Stimulated activated CD4-positive, alpha-beta T cell treated with anti-CD3 and anti-CD28 coated beads, Interleukin-2, amount 100 ng/mL, for 24 hours (primary cell): ENCODE results near the gene IL11.
"Not testable (repeated sequence)": the region's sequence is repeated elsewhere in the genome, so short reads cannot be mapped to it uniquely, and the experiment has no call there.

Experiments used
- DNase-seq, 2 donors: peaks; one replicate each; pipeline ENCODE4 v3.0.0-alpha.2; 2020

The IL11 gene

DNA sequence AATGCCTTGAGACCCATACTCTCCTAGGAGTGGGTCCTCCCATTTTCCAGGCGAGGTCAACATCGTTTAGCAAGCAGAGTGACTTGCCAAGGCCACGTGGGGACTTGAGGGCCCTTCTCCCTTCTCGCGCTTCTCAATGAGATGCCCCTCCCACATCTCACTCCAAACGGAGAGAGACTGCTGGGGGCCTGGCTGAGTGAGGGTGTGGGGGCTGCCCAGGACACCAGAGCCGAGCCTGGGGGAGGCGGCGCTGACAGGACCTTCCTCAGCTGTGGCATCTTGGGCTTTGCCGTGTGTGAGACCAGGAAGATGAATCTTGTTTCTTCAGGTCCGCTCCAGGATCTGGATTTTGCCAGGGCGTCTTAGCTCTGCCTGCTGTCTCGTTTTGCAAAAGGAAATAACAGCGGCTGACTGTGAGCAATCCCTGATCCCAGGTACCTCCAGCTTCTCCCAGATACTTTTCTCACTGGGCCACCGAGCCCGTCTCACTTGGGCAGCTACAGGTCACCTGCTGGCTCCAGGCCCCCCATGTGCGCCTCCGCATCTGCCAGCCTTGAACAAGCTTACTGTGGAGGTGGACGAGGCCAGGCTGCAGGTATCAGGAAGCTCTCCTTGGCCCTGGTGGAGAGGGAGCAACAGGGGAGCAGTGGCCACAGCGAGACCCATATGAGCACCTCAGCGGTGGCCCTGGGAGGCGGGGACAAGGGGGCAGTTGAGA lies 21.8 kb downstream of the IL11 start:
- DNase-seq, result no peak

DNA sequence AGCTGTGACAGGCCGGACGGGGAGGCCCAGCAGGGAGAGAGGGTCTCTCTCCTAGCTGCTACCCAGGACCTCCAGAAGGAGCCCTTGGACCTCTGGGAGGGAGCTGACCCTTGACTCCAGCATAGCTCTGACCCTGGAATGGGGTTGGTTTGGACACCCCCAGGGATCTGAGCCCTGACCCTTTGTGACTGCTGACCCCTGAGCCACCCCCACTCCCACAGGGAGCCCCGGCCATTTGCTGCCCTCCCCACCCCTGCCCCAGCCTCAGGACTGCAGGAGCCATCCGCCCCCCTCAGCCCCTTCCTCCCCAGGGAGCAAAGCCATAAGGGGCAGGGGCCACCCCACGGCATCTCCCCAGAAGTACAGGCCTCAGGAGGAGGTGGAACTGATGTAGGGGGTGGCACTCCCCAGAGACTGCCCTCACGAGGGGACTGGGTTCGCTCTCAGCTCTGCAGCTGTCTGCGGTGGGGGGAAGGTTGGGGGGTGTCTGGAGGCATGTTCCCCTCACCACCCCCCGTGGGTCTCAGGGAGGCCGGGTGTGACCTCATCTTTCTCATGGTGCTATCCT lies 22.7 kb downstream of the IL11 start:
- no peak for DNase-seq

DNA sequence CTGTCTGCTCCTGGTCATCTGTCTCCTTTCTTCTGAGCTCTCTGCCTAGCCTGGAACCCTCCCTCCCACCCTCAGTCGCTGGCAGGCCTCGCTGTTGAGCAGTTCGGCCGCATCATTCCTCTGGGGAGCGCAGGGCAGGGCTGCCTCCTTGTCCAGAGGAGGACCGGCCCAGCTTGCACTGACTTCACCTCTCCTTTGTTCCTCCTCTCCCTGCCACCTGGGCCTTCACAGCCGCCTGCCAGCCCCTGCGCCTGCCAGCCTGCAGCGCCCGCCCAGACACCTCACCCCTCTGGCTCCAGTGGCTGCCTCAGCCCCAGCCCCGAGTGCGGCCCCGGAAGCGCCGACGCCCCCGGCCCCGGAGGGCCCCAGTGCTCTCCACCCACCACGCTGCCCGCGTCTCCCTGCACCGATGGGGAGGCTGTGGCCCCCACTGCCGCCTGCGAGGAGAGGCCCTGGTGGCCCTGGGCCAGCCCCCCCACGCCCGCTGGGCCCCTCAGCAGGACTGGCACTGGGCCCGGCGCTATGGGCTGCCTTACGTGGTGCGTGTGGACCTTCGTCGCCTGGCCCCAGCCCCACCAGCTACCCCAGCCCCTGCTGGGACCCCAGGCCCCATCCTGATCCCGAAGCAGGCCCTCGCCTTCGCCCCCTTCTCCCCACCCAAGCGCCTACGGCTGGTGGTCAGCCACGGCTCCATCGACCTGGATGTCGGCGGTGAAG lies 23.4 kb downstream of the IL11 start:
- no peak for DNase-seq

DNA sequence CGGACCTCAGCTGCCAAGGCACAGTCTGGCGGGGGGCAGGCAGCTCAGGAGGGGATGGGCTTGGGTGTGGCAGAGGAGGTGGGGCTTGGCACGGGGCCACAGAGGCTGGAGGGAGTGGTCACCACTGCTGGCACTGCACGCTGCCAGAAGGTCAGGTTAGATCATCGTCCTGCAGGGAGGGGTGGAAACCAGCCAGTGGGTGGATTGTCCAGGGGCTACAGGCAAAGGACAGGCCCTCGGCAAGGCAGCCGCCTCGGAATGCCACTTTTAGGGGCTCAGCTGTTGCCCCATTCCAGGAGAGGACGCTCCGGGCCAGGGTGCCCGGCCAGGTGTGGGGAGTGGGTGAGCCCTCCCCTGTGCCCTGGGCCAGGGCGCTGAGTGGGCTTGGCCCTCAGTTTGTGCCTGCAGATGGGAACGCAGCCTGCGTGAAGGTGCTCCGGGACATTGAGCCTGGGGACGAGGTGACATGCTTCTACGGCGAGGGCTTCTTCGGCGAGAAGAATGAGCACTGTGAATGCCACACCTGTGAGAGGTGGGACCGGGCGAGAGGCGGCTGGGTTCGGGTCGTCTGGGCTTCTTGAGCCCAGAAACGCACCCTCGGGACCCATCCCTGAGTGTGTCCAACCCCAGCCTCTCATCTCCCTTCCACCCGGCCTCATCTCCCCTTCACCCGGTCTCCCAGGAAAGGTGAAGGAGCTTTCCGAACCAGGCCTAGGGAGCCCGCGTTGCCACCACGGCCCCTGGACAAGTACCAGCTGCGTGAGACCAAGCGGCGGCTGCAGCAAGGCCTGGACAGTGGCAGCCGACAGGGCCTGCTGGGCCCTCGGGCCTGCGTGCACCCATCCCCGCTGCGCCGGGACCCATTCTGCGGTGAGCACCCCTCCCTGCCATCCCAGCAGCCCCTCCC lies 24.2 kb downstream of the IL11 start:
- DNase-seq, result no peak

DNA sequence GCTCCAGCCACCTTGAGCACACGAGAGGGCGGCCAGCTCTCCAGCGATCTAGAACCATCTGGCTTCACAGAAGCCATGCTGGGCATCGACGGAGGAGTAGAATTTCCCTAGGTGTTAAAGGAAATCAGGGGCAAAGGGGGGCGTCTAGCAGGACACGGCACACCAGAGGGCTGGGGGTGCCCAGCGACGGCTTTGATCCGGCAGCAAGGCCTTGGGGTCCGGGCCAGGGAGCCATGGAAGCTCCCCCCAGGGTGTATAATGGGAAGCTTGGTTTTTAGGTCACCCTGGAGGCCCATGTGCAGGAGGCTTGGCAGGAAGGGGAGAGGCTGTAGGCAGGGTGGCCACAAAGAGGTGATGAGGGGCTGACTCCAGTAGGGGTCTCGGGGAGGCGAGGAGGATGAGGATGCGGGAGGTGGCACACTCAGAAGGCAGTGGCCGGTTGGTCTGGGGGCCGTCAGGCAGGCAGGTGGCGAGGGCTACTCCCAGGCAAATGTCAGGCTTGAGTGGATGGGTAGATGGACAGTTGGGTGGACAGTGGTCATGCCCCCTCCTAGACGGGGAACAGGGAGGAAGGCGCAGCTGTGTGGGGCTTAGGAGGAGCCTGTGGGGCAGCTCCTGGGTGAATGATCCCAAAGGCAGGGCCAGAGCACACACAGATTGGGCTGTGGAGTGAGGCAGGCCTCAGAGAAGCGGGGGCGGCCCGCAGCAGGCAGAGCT lies 25.0 kb downstream of the IL11 start:
- DNase-seq, result no peak

DNA sequence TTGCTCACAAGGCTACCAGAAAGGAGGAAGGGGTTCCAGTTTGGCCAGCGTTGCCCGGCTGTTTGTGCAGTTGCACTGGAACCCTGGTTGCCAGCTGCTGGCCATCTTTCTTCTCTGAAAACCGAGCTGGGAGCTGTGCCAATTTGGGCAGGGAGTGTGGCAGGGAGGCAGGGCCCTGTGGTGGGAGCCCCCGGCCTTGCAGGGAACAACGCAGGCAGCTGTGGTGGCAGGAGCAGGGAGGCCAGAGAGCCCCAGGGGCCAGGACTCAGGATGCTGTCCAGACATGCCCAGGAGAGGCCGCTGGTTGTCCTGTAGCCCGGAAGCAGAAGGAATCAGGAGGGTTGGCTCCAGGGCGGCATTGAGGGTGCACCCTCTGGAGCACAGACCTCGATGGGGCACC lies 25.8 kb downstream of the IL11 start:
- DNase-seq, result no peak

DNA sequence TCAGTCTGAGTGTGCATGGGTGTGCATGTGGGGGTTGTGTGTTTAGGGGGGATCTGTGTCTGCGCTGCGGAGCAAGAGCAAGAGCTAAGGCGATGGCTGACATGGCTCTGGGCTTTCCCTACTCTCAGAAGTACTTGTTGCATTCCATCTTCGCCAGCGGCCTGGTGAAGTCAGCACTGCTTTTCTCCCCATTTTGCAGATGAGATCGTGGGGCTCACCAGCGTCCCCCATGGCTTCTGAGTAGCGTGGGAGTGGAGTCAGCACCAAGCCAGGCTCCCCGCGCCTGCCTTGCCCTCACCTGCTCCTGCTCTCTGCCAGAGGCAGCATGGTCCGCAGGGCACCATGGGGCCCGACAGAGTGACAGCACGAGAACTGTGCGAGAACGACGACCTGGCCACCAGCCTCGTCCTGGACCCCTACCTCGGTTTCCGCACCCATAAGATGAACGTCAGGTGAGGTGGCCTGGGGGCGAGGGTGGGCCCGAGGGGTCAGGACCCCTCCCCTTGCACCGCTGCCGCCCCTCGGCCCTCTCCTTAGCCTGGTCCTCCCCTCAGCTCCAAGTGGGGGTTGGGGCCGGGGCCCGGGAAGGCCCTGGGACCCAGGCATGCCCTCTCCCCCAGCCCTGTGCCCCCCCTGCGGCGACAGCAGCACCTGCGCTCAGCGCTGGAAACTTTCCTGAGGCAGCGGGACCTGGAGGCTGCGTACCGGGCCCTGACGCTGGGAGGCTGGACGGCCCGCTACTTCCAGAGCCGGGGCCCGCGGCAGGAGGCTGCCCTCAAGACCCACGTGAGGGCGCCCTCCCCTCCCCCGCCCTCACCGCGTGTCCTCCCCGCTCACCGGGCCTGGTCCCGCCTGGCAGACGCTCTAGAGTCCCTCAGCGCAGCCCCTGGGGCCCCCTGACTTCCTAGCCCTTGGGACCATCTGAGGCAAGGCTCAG lies 28.4 kb downstream of the IL11 start:
- no peak for DNase-seq

DNA sequence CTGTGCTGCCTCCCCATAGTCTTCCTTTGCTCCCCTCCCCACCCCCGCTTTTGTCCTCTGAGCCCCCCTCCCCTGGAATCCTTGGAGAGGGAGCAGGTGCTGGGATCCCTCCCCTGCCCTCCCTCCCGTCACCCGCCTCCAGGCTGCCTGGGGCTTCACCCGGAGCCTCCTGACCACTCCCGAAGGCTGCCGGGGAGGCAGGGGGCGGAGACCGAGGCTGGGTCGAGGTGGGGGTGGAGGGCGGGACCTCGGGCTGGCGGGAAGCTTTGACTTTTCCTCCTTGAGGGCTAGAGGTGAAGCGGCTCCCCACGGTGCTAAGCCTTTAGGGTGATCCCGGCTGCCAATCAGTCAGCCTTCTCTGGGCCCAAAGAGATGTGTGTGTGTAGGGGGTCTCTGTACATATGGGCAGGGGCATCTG lies 29.1 kb downstream of the IL11 start:
- peak; percentile 65 to 80 for DNase-seq

DNA sequence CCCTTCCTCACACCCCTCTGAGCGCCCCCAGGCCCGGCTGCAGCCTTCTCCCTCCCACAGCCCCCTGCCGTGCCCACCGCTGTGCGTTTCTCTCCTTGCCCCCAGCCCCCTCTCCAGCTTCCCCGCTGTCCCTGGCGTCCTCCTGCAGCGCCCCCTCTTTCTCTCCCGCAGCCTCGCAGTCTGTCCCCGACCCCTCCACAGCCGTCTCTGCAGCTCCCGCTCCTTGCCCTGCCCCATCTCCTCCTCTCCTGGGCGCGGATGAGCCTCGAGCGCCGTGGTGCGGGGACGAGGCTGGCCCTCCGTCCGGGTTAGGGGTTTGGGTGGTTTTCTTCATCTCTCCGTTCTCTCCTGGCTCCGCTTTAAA lies 29.5 kb downstream of the IL11 start:
- DNase-seq, result peak in 1 of 2 donors; percentile 26

DNA sequence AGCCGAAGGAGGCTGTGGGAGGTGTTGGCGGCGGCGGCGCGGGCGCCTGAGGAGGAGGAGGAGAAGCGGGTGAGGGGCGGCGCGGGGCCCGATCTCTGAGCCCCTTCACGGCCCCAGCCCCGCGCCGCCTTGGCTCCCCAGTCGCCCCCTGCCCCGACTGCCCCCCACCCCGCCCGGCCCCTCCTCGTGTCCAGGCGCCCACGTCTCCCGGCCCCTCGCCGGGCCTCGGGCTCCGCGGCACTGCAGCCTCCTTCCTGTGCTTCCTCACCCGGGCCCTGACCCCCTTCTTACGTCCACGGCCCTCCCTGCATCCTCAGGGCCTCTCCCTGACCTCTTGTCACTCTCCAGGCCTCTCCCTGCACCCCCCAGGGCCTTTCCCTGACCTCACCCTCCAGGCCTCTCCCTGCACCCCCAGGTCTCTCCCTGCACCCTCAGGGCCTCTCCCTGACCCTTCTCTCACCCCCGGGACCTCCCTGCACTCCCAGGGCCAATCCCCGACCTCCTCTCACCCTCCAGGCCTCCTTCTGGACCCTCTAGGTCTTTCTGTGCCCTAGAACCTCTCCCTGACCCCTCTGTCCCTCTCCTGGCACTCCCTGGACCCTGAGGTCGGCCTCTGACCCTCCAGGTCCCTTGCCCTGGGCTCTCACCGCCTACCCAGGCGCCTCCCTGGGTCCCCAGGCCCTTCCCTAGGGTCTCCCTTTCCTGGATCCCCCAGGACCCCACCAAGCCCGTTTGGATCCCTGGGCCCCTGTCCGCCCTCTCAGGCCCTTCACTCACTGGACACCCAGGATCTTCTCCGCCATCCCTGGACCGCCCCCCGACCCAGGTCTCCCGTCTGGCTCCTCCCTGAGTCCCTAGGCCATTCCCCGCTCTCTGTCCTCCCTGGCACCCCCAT lies 30.1 kb downstream of the IL11 start:
- peak in 1 of 2 donors; percentile 28 for DNase-seq

DNA sequence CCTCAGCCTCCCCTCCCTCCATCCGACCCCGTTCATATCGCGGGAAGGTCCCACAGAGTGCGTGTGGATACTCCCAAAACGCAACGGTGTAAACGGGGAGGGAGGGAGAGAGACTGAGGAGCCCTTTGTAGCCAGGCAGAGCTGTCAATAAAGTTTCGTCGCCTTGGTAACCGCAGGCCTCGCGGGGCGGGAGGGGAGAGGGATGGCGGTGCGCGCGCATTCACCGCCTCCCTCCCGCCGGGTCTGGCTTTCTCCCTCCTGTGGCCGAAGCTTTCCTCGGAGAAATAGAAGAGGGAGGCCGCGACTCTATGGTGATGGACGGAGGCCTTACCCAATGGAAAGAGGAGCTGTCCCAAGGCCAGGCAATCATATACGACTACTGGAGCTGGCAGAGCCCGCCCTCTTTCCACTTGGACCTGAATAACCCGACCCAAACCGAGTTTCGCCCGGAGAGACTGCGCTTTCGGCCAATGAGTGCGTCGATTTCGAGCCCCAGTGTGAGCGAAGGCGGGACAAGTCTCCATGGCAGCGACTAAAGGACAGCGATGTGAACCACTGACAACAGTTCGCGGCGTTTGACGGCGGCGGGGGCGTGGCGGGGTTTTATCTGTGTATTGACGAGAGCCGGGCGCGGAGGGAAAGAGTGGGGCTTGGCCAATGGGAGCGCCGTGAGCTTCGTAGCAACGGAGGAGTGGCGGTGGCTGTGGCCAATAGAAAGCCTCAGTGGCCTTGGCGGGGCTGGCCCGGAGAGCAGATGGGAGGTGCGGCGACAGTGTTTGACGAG lies 31.0 kb downstream of the IL11 start, which contains the start of gene KMT5C:
Gene KMT5C (plus strand): TSS at position 772 of the 784 bp plus-strand sequence. CDS start 2,061 bp downstream, outside the sequence.
- DNase-seq, result peak; percentile 100

DNA sequence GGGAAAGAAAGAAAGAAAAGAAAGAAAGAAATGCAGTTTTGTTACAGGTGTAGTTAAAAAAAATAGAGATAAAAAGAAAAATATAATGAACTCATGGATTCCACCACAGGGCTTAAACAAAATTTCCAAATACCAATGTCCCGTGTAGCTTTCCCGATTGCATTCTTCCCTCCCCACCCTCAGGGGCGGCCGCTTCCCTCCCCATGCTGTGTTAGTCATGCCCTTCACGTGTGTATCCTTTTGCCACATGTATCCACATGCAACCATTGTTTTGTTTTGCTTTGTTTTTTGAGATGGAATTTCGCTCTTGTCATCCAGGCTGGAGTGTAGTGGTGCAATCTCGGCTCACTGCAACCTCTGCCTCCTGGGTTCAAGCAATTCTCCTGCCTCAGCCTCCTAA lies 34.2 kb downstream of the IL11 start:
- DNase-seq, result no peak

DNA sequence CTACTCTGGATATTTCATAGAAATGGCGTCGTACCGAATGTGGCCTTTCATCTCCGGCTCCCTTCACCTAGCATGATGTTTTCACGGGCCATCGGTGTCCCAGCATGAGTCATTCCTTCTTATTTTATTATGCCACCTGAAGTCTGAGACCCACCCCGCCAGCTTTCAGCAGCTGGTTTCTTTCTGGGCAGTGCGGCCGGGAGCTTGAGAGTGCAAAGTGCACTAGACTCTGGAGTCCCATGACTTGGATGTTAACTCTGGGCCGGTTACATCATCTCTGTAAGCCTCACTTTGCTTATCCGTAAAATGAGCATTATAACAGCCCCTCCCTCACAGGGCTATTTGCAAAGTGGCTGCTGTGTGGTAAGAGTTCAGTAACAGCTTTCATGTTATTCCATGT lies 36.4 kb downstream of the IL11 start:
- DNase-seq, result no peak

DNA sequence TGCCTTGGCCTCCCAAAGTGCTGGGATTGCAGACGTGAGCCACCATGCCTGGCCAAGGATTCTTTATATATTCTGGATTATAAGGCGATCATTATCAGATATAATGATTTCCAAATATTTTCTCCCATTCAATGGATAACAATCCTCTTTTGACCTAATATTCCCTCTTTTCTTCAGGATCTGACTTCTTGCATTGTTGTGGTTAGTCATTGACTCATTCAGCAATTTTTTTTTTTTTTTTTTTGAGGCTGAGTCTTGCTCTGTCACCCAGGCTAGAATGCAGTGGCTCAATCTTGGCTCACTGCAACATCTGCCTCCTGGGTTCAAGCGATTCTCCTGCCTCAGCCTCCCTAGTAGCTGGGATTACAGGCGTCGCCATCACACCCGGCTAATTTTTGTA lies 40.5 kb downstream of the IL11 start:
- not testable (repeated sequence) for DNase-seq

DNA sequence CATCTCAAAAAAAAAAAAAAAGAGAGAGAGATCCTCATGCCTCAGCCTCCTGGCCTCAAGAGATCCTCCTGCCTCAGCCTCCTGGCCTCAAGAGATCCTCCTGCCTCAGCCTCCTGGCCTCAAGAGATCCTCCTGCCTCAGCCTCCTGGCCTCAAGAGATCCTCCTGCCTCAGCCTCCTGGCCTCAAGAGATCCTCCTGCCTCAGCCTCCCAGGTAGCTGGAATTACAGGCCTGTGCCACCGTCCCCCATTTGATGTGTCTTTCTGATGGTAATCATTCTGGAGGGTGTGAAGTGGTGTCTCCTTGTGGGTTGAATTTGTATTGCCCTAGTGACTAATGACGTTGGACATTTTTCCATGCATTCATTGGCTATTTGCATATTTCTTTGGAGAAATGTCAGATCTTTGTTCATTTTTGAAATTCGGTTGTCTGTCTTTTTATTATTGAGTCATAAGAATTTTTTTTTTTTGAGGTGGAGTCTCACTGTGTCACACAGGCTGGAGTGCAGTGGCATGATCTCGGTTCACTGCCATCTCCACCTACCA lies 41.4 kb downstream of the IL11 start:
- DNase-seq, result not testable (repeated sequence)

DNA sequence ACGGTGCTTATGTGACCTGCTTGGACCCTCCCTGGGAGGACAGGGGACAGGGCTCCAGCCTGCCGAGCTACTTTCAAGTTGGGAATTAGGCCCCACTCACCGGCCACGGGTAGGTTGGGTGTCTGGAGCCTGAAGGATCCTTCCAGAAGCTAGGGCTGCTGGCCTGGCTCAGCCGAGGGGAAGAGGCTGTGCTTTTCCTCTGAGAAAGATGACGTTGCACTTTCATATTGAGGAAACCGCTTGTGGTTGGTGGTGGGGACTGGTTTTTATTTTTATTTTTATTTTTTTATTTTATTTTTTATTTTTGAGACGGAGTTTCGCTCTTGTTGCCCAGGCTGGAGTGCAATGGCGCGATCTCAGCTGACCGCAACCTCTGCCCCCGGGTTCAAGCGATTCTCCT lies 45.1 kb downstream of the IL11 start, which contains the start of gene TMEM150B:
Gene TMEM150B (minus strand): TSS at position 170 of the 400 bp plus-strand sequence. CDS start 4,305 bp downstream, outside the sequence.
- DNase-seq, result no peak

DNA sequence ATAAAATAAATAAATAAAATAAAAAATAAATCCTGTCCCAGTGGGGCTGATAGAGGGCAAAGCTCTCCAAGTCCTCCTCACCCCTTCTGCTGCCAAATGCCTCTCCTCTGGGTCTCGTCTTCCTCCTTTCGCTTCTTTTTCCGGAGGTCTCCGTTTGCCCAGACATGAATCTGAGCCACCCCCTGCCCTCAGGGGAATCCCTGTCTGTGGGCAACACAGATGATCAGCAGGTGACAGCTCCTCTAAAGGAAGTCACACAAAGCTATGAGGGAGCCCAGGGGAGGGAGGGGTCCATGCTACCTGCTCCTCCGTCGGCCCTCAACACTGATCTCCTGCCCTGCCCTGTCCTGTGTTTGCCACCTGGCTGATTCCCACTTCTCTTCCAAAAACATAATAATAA lies 45.6 kb downstream of the IL11 start:
- DNase-seq, result no peak

DNA sequence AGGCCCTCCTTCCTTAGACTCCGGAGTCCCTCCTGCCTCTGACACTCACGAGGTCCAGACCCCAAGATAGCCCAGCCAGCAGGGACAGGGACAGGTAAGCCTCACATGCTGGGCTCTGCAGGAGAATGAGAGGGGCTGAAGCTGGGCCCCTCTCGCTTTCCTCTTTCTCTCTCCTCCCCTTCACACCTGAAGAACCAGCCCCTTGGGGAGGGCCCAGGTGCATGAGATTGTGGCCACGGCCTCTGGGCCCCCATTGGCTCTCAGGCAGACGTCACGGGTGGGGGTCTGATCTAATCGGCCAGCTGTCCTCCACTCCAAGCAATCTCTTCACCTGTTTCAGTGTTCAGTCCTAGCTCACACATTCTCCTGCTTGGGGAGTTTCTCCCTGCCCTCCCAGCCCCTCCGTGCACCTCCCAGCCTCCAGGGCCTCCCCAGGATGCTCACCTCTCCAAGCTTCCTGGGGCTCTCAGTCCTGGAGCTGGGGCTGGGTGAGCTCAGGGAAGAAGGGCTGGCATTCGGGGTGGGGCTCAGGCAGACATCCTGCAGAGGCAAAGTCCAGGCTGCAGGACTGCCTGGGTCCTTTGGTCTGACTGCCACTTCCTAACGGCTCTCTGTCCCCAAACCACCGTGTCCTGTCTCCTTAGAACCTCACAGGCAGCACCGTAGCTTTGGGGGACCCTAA lies 47.9 kb downstream of the IL11 start:
- DNase-seq, result no peak
